Endothelial cell of umbilical vein (primary cell): ENCODE results near the gene JMJD6. TPM values are rescaled to one million over a fixed set of nuclear protein-coding genes. Genes with fewer than 3 reads are reported as not detected.

Source experiments
- BruUV-seq: library from RNA; stranded (reverse); fragments of 400-500 nt; replicated peaks from 2 replicates; lab custom pipeline; 2021; lab: Mats Ljungman, UMichigan
- CTCF ChIA-PET: fragments of 300-600, 350-600 bp; sonication (Branson Sonifier 250); formaldehyde crosslinking; loops from one replicate; lab custom pipeline; 2021; ENCODE audit warnings: antibody characterized with exemption, inconsistent platforms; lab: Charles Lee
- POLR2A ChIA-PET: fragments of 300-600, 350-600 bp; sonication (Branson Sonifier 250); formaldehyde crosslinking; loops from one replicate; lab custom pipeline; 2021; ENCODE audit warnings: antibody characterized with exemption, inconsistent platforms; lab: Charles Lee
- DNase-seq: peaks from one replicate; pipeline ENCODE4 v3.0.0-alpha.2; 2011; ENCODE audit warnings: low read depth, low spot score
- FAIRE-seq: peaks from 2 replicates; lab custom pipeline; 2011; peaks lifted over from hg19 to GRCh38; lab: Jason Lieb, UNC
- H2AFZ ChIP-seq: 2 replicates; pipeline ENCODE4 v1.6.0; 2012; ENCODE audit warnings: low read depth, low read length, control low read depth, inconsistent platforms
- H3K27ac ChIP-seq: 2 replicates; pipeline ENCODE4 v1.5.1; 2011; ENCODE audit warnings: low read depth, mild to moderate bottlenecking, control low read depth, low read length, moderate library complexity; ENCODE audit not compliant: insufficient read depth
- H3K27me3 ChIP-seq, 2 experiments: 2 replicates each; pipeline versions ENCODE4 v1.6.0 to v1.6.1; 2011; ENCODE audit warnings: low read length in 2 of 2, mixed read lengths in 1 of 2; ENCODE audit not compliant: control insufficient read depth in 2 of 2, insufficient read depth in 2 of 2
- H3K36me3 ChIP-seq, 2 experiments: 2 replicates in 1 of 2; 3 replicates in 1 of 2; pipeline ENCODE4 v1.5.1; 2011; ENCODE audit warnings: low read length in 2 of 2, mild to moderate bottlenecking in 1 of 2, moderate library complexity in 1 of 2; ENCODE audit not compliant: control insufficient read depth in 2 of 2, insufficient read depth in 2 of 2; ENCODE audit errors: extremely low read depth in 1 of 2
- H3K4me1 ChIP-seq: 3 replicates; pipeline ENCODE4 v1.5.1; 2011; ENCODE audit warnings: mild to moderate bottlenecking, low read length; ENCODE audit not compliant: control insufficient read depth, insufficient read depth; ENCODE audit errors: extremely low read depth
- H3K4me2 ChIP-seq: 2 replicates; pipeline ENCODE4 v1.6.1; 2011; ENCODE audit warnings: low read length, control low read depth, mixed read lengths; ENCODE audit not compliant: insufficient read depth
- H3K4me3 ChIP-seq, 3 experiments: fragments of 200-600 bp in 1 of 3; sonication (generic), shearing (Covaris generic) in 1 of 3; replicated peaks in 1 of 3; 2 replicates each; pipeline ENCODE4 v1.5.1; 2011 to 2016; ENCODE audit warnings: control low read depth in 3 of 3, low read length in 3 of 3, mild to moderate bottlenecking in 2 of 3, inconsistent platforms in 1 of 3, low read depth in 1 of 3, moderate library complexity in 1 of 3; ENCODE audit not compliant: insufficient read depth in 1 of 3
- H3K79me2 ChIP-seq: 2 replicates; pipeline ENCODE4 v1.6.0; 2012; ENCODE audit warnings: low read length, inconsistent platforms; ENCODE audit not compliant: control insufficient read depth, insufficient read depth
- H3K9ac ChIP-seq: replicated peaks from 2 replicates; pipeline ENCODE3; 2011; ENCODE audit warnings: low read length, control low read depth; ENCODE audit not compliant: insufficient read depth; ENCODE audit errors: extremely low read depth
- H3K9me1 ChIP-seq: replicated peaks from 3 replicates; pipeline ENCODE4 v1.6.0; 2011; ENCODE audit warnings: mild to moderate bottlenecking, low read length; ENCODE audit not compliant: control insufficient read depth, insufficient read depth; ENCODE audit errors: extremely low read depth
- H3K9me3 ChIP-seq: replicated peaks from 2 replicates; pipeline ENCODE4 v1.5.1; 2012; ENCODE audit warnings: low read length, inconsistent platforms; ENCODE audit not compliant: control insufficient read depth, insufficient read depth
- H4K20me1 ChIP-seq: replicated peaks from 2 replicates; pipeline ENCODE3; 2011; ENCODE audit warnings: mild to moderate bottlenecking, low read length; ENCODE audit not compliant: control insufficient read depth, insufficient read depth; ENCODE audit errors: extremely low read depth
- EZH2 ChIP-seq: IDR thresholded peaks from 2 replicates; pipeline ENCODE4 v1.6.1; 2012; ENCODE audit warnings: borderline replicate concordance, low read depth, mild to moderate bottlenecking, moderate library complexity, low read length, inconsistent platforms; ENCODE audit not compliant: severe bottlenecking
- FOS ChIP-seq: IDR thresholded peaks from 2 replicates; pipeline ENCODE4 v1.6.1; 2011; ENCODE audit warnings: mild to moderate bottlenecking, low read length, moderate library complexity, borderline replicate concordance; ENCODE audit not compliant: insufficient read depth
- GATA2 ChIP-seq: IDR thresholded peaks from 2 replicates; pipeline ENCODE4 v1.7.0; 2011; ENCODE audit warnings: low read depth, mild to moderate bottlenecking, moderate library complexity, mixed read lengths, low read length; ENCODE audit not compliant: insufficient read length, insufficient read depth
- JUN ChIP-seq: IDR thresholded peaks from 2 replicates; pipeline ENCODE4 v1.6.1; 2011; ENCODE audit warnings: borderline replicate concordance, low read depth; ENCODE audit not compliant: insufficient read length, insufficient read depth
- MYC ChIP-seq: IDR thresholded peaks from one replicate; pipeline ENCODE4 v1.6.1; 2011; ENCODE audit warnings: mild to moderate bottlenecking, low read depth, low read length
- POLR2A ChIP-seq: IDR thresholded peaks from 2 replicates; pipeline ENCODE4 v1.6.1; 2012; ENCODE audit warnings: low read depth, mild to moderate bottlenecking, control low read depth, low read length
- POLR2AphosphoS5 ChIP-seq: IDR thresholded peaks from 2 replicates; pipeline ENCODE4 v1.6.1; 2012; ENCODE audit warnings: low read depth, mild to moderate bottlenecking, control low read depth, low read length, moderate library complexity; ENCODE audit not compliant: insufficient read depth
- dilution Hi-C: fragments of 300-500 bp; cut with MboI; formaldehyde crosslinking; loops from one replicate; pipeline ENCODE4 v1.15.0; 2019; ENCODE audit warnings: low sequenced_read_pairs; ENCODE audit not compliant: extremely low pct_ligation_motif_present
- intact Hi-C: fragments of 100-400 bp; cut with micrococcal nuclease; formaldehyde crosslinking; loops from one replicate; pipeline ENCODE4 v1.10.0; 2022
- polyA plus RNA-seq, 4 experiments: library from polyadenylated mRNA; depleted of rRNA in 3 of 4; stranded (reverse) in 3 of 4; unstranded in 1 of 4; fragments of >200 nt; gene quantifications; 2 replicates each; pipeline versions ENCODE4 v1.2.1 to v1.2.3, GENCODE V29; 2011 to 2012; ENCODE audit warnings: missing spikeins in 1 of 4
- total RNA-seq: library from RNA; stranded (reverse); gene quantifications from 2 replicates; pipeline ENCODE4 v1.2.3, GENCODE V29; 2021
- TF ChIP-seq, protein P1 (sequence below), 2 donors: IDR thresholded peaks; 1 replicate in 1 of 2; 2 replicates in 1 of 2; pipeline ENCODE4 v1.5.1; 2011; ENCODE audit warnings: low read length in 2 of 2, mild to moderate bottlenecking in 2 of 2, moderate library complexity in 2 of 2, control low read depth in 1 of 2, inconsistent platforms in 1 of 2, low read depth in 1 of 2; ENCODE audit not compliant: insufficient read depth in 1 of 2; ENCODE audit errors: extremely low read depth in 1 of 2
- TF ChIP-seq, protein P2 (sequence below): IDR thresholded peaks from 2 replicates; pipeline ENCODE4 v1.6.1; 2011; ENCODE audit not compliant: insufficient read depth, insufficient read length

The JMJD6 gene
- total and polyA plus RNA-seq, 2 donors (not counting 3 experiments of a cell fraction or from before 2014, with no cell fraction given), result 19.8 to 36.6 TPM

DNA sequence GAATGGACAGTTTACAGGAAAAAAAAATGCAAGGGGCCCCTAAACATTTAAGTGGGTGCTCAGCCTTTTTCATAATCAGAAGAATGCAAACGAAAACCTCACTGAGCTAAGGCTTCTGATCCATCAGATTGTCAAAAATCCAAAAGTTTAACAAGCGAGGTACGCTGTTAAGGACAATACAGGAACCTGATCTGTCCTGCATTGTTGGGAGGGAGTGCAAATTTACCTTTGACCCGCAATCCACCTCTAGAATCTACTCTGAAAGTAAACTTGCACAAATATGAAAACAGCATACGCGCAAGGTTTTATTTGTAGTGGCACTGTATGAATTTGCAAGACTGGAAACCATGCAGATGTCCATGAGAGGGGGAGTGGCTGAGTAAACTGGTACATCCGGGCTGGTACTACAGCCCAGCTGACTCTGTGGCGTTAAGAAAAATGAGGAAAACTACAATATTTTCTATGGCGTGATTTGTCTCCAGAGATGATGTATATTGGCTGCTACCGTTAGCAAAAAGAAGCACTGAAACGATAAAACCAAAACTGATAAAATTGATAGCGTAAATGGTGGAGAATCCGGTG, 54.0 kb downstream of the JMJD6 start:
- no peak for TF ChIP-seq JUN
- TF ChIP-seq, protein P1, sequence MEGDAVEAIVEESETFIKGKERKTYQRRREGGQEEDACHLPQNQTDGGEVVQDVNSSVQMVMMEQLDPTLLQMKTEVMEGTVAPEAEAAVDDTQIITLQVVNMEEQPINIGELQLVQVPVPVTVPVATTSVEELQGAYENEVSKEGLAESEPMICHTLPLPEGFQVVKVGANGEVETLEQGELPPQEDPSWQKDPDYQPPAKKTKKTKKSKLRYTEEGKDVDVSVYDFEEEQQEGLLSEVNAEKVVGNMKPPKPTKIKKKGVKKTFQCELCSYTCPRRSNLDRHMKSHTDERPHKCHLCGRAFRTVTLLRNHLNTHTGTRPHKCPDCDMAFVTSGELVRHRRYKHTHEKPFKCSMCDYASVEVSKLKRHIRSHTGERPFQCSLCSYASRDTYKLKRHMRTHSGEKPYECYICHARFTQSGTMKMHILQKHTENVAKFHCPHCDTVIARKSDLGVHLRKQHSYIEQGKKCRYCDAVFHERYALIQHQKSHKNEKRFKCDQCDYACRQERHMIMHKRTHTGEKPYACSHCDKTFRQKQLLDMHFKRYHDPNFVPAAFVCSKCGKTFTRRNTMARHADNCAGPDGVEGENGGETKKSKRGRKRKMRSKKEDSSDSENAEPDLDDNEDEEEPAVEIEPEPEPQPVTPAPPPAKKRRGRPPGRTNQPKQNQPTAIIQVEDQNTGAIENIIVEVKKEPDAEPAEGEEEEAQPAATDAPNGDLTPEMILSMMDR (IDR thresholded peaks at IDR 0.05; ENCODE audit: extremely low read depth in 1 of 2, insufficient read depth in 1 of 2, low read depth in 1 of 2, low read length in 2 of 2), result no peak
- no peak for TF ChIP-seq EZH2
- no peak for TF ChIP-seq MYC
- no peak for TF ChIP-seq GATA2
- no peak for TF ChIP-seq POLR2AphosphoS5
- TF ChIP-seq FOS, result no peak
- TF ChIP-seq, protein P2, sequence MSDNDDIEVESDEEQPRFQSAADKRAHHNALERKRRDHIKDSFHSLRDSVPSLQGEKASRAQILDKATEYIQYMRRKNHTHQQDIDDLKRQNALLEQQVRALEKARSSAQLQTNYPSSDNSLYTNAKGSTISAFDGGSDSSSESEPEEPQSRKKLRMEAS, result no peak
- no peak for TF ChIP-seq POLR2A
- intact Hi-C loops (no loop called here), dilution Hi-C loops (no loop called here)
- Histone ChIP-seq H3K4me3 (peak overlapping the region; percentile 45 to 89 (median 47)), H3K9me1 (no peaks in the 10 kb centered on the region), H2AFZ (peak overlapping the region; percentile 72), H3K27me3 (peaks cover 0 to 1% of the 10 kb centered on the region in 2 experiments), H3K79me2 (no peaks in the 10 kb centered on the region), H3K4me1 (peaks cover 11% of the 10 kb centered on the region), H3K4me2 (peak overlapping the region; percentile 83), H3K9me3 (no peaks in the 10 kb centered on the region), H3K9ac (peak overlapping the region; percentile 67), H4K20me1 (no peaks in the 10 kb centered on the region), H3K36me3 (no peaks in the 10 kb centered on the region), H3K27ac (peak overlapping the region; percentile 10)
- ChIA-PET CTCF (interaction anchor here (0.8 to 3.0 kb wide), 7 partner anchors 10 to 150 kb away, joined by 3 to 30 read pairs (median 4); no protein-coding TSS in a partner anchor), POLR2A (interaction anchor here (0.6 to 1.8 kb wide), 4 partner anchors 65 to 154 kb away, joined by 3 to 7 read pairs (median 6); partner anchors contain the start of genes MFSD11 and SRSF2)
- TSS peak; percentile 94 for BruUV-seq
- no peak for FAIRE-seq
- no peak for DNase-seq
